K562 (cell line): ENCODE results near the gene FTO. TPM values are rescaled to one million over a fixed set of nuclear protein-coding genes. Genes with fewer than 3 reads are reported as not detected.

Experiments
- STAT6 ChIP-seq: sonication (generic); formaldehyde crosslinking; IDR thresholded peaks from 2 replicates; pipeline ENCODE4 v1.8.1; 2023; ENCODE audit warnings: mild to moderate bottlenecking, missing genetic modification reagents
- ZNF263 ChIP-seq: sonication (generic); formaldehyde crosslinking; IDR thresholded peaks from 2 replicates; pipeline ENCODE4 v1.8.0; 2022; ENCODE audit warnings: mild to moderate bottlenecking, missing genetic modification reagents, borderline replicate concordance
- ZNF592 ChIP-seq: fragments of 450-650 bp; IDR thresholded peaks from 2 replicates; pipeline ENCODE4 v1.6.1; 2017; ENCODE audit warnings: antibody characterized with exemption, mild to moderate bottlenecking
- polyA plus RNA-seq, 8 experiments: library from polyadenylated mRNA; depleted of rRNA in 4 of 8; stranded (reverse) in 5 of 8; unstranded in 3 of 8; fragments of >200 nt; fragmentation: Nextera tagmentation in 2 of 8; fragmentation: Illumina TruSeq in 1 of 8; extraction: Ambion mirVana in 2 of 8; extraction: Trizol in 1 of 8; gene quantifications; 2 replicates each; pipeline versions ENCODE4 v1.2.1 to v1.2.3, GENCODE V29; 2011 to 2014; ENCODE audit warnings: inconsistent platforms in 1 of 8, missing spikeins in 1 of 8
- total RNA-seq, 7 experiments: library from RNA; depleted of rRNA in 6 of 7; stranded (reverse); fragments of >200 nt in 6 of 7; fragmentation: Illumina TruSeq in 2 of 7; extraction: Trizol in 2 of 7; gene quantifications; 2 replicates each; pipeline versions ENCODE4 v1.2.1 to v1.2.3, GENCODE V29; 2011 to 2021; ENCODE audit warnings: low replicate concordance in 1 of 7

Gene FTO
- total and polyA plus RNA-seq, 9 of the 15 experiments (the other 6 are each of a cell fraction or from before 2014, with no cell fraction given): 11.3 to 27.7 (median 25.5) TPM

- no peak for TF ChIP-seq ZNF592
- no peak for TF ChIP-seq ZNF263 (CRISPR knock-in tag)
- TF ChIP-seq STAT6 (CRISPR knock-in tag): no peak
Measured at GRCh38 chr16:54177862-54178477, 474.0 kb downstream of the FTO start (continued).
